ENCODE measurements around the gene SP140L. TPM values are rescaled to one million over a fixed set of nuclear protein-coding genes. Genes with fewer than 3 reads are reported as not detected.
"Not testable (repeated sequence)": the region's sequence is repeated elsewhere in the genome, so short reads cannot be mapped to it uniquely, and the experiment has no call there.

Gene SP140L
- total RNA-seq, 1 donor from 2014 or later, result 4.3 TPM

- no peak overlapping the region for H3K4me3 ChIP-seq
- intact Hi-C loops (cut with micrococcal nuclease), result no loop called here
- peak; percentile 46 for DNase-seq
- TF ChIP-seq CTCF (IDR thresholded peaks at IDR 0.05; ENCODE audit: borderline replicate concordance), result no peak
- peaks cover 10% of the 10 kb centered on the region for H3K36me3 ChIP-seq
- H3K4me1 ChIP-seq, result peaks cover 54% of the 10 kb centered on the region
- no peaks in the 10 kb centered on the region for H3K9me3 ChIP-seq (replicated peaks)
- H3K27me3 ChIP-seq (ENCODE audit: low read depth), result no peaks in the 10 kb centered on the region
- peak overlapping the region; percentile 71 for H3K27ac ChIP-seq (replicated peaks)
Observed at GRCh38 chr2:230408244-230408842, 81.3 kb downstream of the SP140L start.

GRCh38 chr2:230409316-230409715, 82.3 kb downstream of the SP140L start:
- intact Hi-C loops (cut with micrococcal nuclease); H3K27me3 ChIP-seq (ENCODE audit: low read depth); DNase-seq; H3K4me3 ChIP-seq; H3K36me3 ChIP-seq; H3K9me3 ChIP-seq (replicated peaks): not testable (repeated sequence)
- peaks cover 58% of the 10 kb centered on the region for H3K4me1 ChIP-seq
- peak overlapping the region; percentile 71 for H3K27ac ChIP-seq (replicated peaks)

GRCh38 chr2:230410263-230410662, 83.3 kb downstream of the SP140L start:
- no peak for DNase-seq
- intact Hi-C loops (cut with micrococcal nuclease), result no loop called here
- Histone ChIP-seq H3K27ac (replicated peaks) (peak overlapping the region; percentile 43), H3K9me3 (replicated peaks) (no peaks in the 10 kb centered on the region), H3K36me3 (no peaks in the 10 kb centered on the region), H3K4me1 (peaks cover 58% of the 10 kb centered on the region), H3K27me3 (ENCODE audit: low read depth) (no peaks in the 10 kb centered on the region), H3K4me3 (no peak overlapping the region)
- no peak for TF ChIP-seq CTCF (IDR thresholded peaks at IDR 0.05; ENCODE audit: borderline replicate concordance)

GRCh38 chr2:230410861-230411569, 84.0 kb downstream of the SP140L start:
- intact Hi-C loops (cut with micrococcal nuclease), result no loop called here
- Histone ChIP-seq H3K4me1 (peaks cover 63% of the 10 kb centered on the region), H3K9me3 (replicated peaks) (no peaks in the 10 kb centered on the region), H3K27ac (replicated peaks) (peak overlapping the region; percentile 96), H3K27me3 (ENCODE audit: low read depth) (no peaks in the 10 kb centered on the region), H3K4me3 (peak overlapping the region; percentile 78), H3K36me3 (no peaks in the 10 kb centered on the region)
- TF ChIP-seq CTCF (IDR thresholded peaks at IDR 0.05; ENCODE audit: borderline replicate concordance), result no peak
- no peak for DNase-seq

- peak overlapping the region; percentile 96 for H3K27ac ChIP-seq (replicated peaks)
- DNase-seq, result peak; percentile 65
- TF ChIP-seq CTCF (IDR thresholded peaks at IDR 0.05; ENCODE audit: borderline replicate concordance), result no peak
- H3K4me3 ChIP-seq, result peak overlapping the region; percentile 78
- H3K27me3 ChIP-seq (ENCODE audit: low read depth), result no peaks in the 10 kb centered on the region
- H3K9me3 ChIP-seq (replicated peaks), result no peaks in the 10 kb centered on the region
- peaks cover 63% of the 10 kb centered on the region for H3K4me1 ChIP-seq
- no peaks in the 10 kb centered on the region for H3K36me3 ChIP-seq
- intact Hi-C loops (cut with micrococcal nuclease), result no loop called here
Observed at GRCh38 chr2:230411570-230412370, 84.8 kb downstream of the SP140L start.

All from left ventricle myocardium inferior (tissue), 1 donor.